ENCODE measurements around the gene NBEA. TPM values are rescaled to one million over a fixed set of nuclear protein-coding genes. Genes with fewer than 3 reads are reported as not detected.

The NBEA gene
- total RNA-seq, 1 experiment from 2014 or later, result 4.1 TPM

GRCh38 chr13:34964558-34964957, 22.5 kb downstream of the NBEA start:
- Histone ChIP-seq H3K79me2 (ENCODE audit: insufficient read depth, low read length) (no peaks in the 10 kb centered on the region), H3K4me1 (ENCODE audit: control insufficient read depth in 1 of 2, insufficient read depth in 2 of 2, low read length in 2 of 2) (peaks cover 0 to 10% of the 10 kb centered on the region in 2 experiments; a peak in 2 of 4 replicates), H3K9ac (ENCODE audit: low read length) (no peak overlapping the region), H3K9me3 (ENCODE audit: control insufficient read depth in 1 of 2, insufficient read depth in 1 of 2, low read depth in 1 of 2, low read length in 2 of 2) (no peaks in the 10 kb centered on the region), H3K27me3 (ENCODE audit: insufficient read depth, low read length) (no peaks in the 10 kb centered on the region), H3K4me3 (replicated peaks in 1 of 2; ENCODE audit: low read depth in 1 of 2, low read length in 2 of 2) (no peak overlapping the region), H3K9me2 (ENCODE audit: insufficient read depth) (no peaks in the 10 kb centered on the region), H4K20me1 (ENCODE audit: insufficient read depth) (no peaks in the 10 kb centered on the region), H2AFZ (ENCODE audit: low read depth, low read length, poor library complexity, severe bottlenecking) (no peak overlapping the region), H3K27ac (ENCODE audit: low read depth, low read length) (no peak overlapping the region), H3K36me3 (ENCODE audit: control insufficient read depth in 1 of 2, insufficient read depth in 2 of 2, low read length in 2 of 2) (no peaks in the 10 kb centered on the region), H3K4me2 (ENCODE audit: low read length) (no peak overlapping the region)
- DNase-seq (ENCODE audit: low read depth, low spot score) (no peak), ATAC-seq (no peak)
- intact Hi-C loops (cut with micrococcal nuclease), result no loop called here
- ChIA-PET POLR2A (no interaction called here), RAD21 (ENCODE audit: low non-redundant PET in 1 of 2, low total read pairs in 2 of 2, uncharacterized antibody in 2 of 2, unreplicated experiment in 2 of 2) (no interaction called here), CTCF (no interaction called here)
- TF ChIP-seq CBX3 (IDR thresholded peaks at IDR 0.05; ENCODE audit: low read depth) (no peak), POLR2AphosphoS5 (IDR thresholded peaks at IDR 0.05; ENCODE audit: low read depth, low read length) (no peak), FOSL1 (IDR thresholded peaks at IDR 0.05; ENCODE audit: low read depth) (no peak), TCF7L2 (IDR thresholded peaks at IDR 0.05; ENCODE audit: borderline replicate concordance, extremely low read depth, insufficient read depth, insufficient read length) (no peak)
- BruUV-seq (replicated peaks), result no TSS peak

DNA sequence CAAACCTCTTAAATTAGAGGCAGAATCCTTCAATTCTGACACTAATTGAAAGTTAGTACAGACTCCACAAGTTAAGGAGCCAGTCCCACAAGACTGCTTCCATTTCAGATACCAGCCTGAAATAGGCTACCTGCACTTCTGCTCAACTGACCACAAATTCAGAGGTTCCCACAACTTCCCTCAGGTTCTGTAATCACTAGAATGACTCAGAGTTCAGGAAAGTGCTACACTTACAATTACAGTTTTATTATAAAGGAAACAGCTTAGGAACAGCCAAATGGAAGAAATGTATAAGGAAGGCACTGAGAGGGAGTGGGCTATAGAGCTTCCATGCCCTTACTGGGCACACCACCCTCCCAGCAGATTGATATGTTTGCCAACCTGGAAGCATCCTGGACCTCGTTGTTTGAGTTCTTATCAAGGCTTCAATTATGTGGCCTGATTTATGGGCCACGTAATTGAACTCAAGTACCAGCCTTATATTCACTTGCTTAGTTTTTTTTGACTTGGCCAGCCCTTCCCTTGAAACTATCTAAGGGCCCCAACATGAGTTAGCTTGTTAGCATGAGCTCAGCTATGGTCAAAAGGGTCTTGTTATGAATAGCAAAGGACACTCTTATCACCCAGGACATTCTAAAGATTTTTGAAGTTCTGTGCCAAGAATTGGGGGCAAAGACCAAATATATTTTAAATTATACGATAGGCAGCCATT, 25.9 kb downstream of the NBEA start:
- no peaks in the 10 kb centered on the region for H3K9me2 ChIP-seq (ENCODE audit: insufficient read depth)
- H2AFZ ChIP-seq (ENCODE audit: low read depth, low read length, poor library complexity, severe bottlenecking), result no peak overlapping the region
- ChIA-PET RAD21 (ENCODE audit: low non-redundant PET in 1 of 2, low total read pairs in 2 of 2, uncharacterized antibody in 2 of 2, unreplicated experiment in 2 of 2) (no interaction called here), POLR2A (no interaction called here), CTCF (no interaction called here)
- H3K9ac ChIP-seq (ENCODE audit: low read length), result no peak overlapping the region
- H3K4me2 ChIP-seq (ENCODE audit: low read length), result peak overlapping the region; percentile 17; the same call in 1 of the 2 replicates
- peaks cover 0 to 10% of the 10 kb centered on the region in 2 experiments; a peak in 2 of 4 replicates for H3K4me1 ChIP-seq (ENCODE audit: control insufficient read depth in 1 of 2, insufficient read depth in 2 of 2, low read length in 2 of 2)
- H3K27me3 ChIP-seq (ENCODE audit: insufficient read depth, low read length), result no peaks in the 10 kb centered on the region
- H3K9me3 ChIP-seq (ENCODE audit: control insufficient read depth in 1 of 2, insufficient read depth in 1 of 2, low read depth in 1 of 2, low read length in 2 of 2), result no peaks in the 10 kb centered on the region
- ATAC-seq (no peak), DNase-seq (ENCODE audit: low read depth, low spot score) (no peak)
- H3K4me3 ChIP-seq (replicated peaks in 1 of 2; ENCODE audit: low read depth in 1 of 2, low read length in 2 of 2), result no peak overlapping the region
- intact Hi-C loops (cut with micrococcal nuclease), result no loop called here
- BruUV-seq (replicated peaks), result no TSS peak
- H3K36me3 ChIP-seq (ENCODE audit: control insufficient read depth in 1 of 2, insufficient read depth in 2 of 2, low read length in 2 of 2), result no peaks in the 10 kb centered on the region
- H3K27ac ChIP-seq (ENCODE audit: low read depth, low read length), result no peak overlapping the region
- 0 out of 2 replicates have a peak, but pooled peaks cover 3% of the 10 kb centered on the region for H3K79me2 ChIP-seq (ENCODE audit: insufficient read depth, low read length)
- no peaks in the 10 kb centered on the region for H4K20me1 ChIP-seq (ENCODE audit: insufficient read depth)
- TF ChIP-seq ZNF274 (IDR thresholded peaks at IDR 0.05; ENCODE audit: low read depth, low read length) (no peak), CBX3 (IDR thresholded peaks at IDR 0.05; ENCODE audit: low read depth) (no peak), RAD21 (IDR thresholded peaks at IDR 0.05; ENCODE audit: low read depth) (no peak), YY1 (IDR thresholded peaks at IDR 0.05; ENCODE audit: extremely low read depth, insufficient replicate concordance, low read depth, low read length) (no peak), EGR1 (IDR thresholded peaks at IDR 0.05; ENCODE audit: low read depth) (no peak), CEBPB (IDR thresholded peaks at IDR 0.05; ENCODE audit: low read depth) (no peak), POLR2AphosphoS5 (IDR thresholded peaks at IDR 0.05; ENCODE audit: low read depth, low read length) (no peak), FOSL1 (IDR thresholded peaks at IDR 0.05; ENCODE audit: low read depth) (no peak), EZH2phosphoT487 (IDR thresholded peaks at IDR 0.05; ENCODE audit: borderline replicate concordance) (no peak), POLR2A (IDR thresholded peaks at IDR 0.05; ENCODE audit: borderline replicate concordance, extremely low read depth, insufficient read depth, insufficient read length) (no peak), SP1 (IDR thresholded peaks at IDR 0.05; ENCODE audit: low read depth) (no peak)
- TF ChIP-seq, protein P1, sequence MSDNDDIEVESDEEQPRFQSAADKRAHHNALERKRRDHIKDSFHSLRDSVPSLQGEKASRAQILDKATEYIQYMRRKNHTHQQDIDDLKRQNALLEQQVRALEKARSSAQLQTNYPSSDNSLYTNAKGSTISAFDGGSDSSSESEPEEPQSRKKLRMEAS (IDR thresholded peaks at IDR 0.05), result no peak
- TF ChIP-seq, protein P2, sequence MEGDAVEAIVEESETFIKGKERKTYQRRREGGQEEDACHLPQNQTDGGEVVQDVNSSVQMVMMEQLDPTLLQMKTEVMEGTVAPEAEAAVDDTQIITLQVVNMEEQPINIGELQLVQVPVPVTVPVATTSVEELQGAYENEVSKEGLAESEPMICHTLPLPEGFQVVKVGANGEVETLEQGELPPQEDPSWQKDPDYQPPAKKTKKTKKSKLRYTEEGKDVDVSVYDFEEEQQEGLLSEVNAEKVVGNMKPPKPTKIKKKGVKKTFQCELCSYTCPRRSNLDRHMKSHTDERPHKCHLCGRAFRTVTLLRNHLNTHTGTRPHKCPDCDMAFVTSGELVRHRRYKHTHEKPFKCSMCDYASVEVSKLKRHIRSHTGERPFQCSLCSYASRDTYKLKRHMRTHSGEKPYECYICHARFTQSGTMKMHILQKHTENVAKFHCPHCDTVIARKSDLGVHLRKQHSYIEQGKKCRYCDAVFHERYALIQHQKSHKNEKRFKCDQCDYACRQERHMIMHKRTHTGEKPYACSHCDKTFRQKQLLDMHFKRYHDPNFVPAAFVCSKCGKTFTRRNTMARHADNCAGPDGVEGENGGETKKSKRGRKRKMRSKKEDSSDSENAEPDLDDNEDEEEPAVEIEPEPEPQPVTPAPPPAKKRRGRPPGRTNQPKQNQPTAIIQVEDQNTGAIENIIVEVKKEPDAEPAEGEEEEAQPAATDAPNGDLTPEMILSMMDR (IDR thresholded peaks at IDR 0.05 in 2 of 3, conservative IDR thresholded peaks at IDR 0.05 in 1 of 3; ENCODE audit: borderline replicate concordance in 1 of 3, insufficient read depth in 1 of 3, low read depth in 2 of 3, low read length in 2 of 3), result no peak
